ENCODE results near the gene SURF4.

DNA sequence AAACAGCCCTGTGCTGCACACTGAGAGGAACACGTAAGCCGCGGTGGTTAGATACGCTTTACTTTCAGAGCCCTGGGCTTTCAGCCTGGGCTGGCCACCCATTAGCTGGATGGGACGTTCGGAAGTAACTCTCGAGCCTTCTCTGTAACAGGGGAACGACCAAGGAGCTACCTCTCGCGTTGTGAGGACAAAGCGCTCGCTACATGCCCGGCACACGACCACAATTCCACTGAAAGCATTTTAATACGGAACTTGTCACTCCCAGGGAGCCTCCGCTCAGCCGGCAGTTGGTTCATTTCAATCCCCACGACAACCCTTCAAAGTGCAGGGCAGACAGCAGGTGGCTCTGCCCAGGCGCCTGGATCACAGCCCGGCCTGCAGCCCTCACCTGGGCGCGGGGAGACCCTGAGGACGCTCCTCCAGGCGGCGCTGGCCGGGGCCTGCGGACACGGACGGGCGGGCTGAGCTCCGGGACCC, 19.9 kb downstream of the SURF4 start:
- TF ChIP-seq, protein P1, sequence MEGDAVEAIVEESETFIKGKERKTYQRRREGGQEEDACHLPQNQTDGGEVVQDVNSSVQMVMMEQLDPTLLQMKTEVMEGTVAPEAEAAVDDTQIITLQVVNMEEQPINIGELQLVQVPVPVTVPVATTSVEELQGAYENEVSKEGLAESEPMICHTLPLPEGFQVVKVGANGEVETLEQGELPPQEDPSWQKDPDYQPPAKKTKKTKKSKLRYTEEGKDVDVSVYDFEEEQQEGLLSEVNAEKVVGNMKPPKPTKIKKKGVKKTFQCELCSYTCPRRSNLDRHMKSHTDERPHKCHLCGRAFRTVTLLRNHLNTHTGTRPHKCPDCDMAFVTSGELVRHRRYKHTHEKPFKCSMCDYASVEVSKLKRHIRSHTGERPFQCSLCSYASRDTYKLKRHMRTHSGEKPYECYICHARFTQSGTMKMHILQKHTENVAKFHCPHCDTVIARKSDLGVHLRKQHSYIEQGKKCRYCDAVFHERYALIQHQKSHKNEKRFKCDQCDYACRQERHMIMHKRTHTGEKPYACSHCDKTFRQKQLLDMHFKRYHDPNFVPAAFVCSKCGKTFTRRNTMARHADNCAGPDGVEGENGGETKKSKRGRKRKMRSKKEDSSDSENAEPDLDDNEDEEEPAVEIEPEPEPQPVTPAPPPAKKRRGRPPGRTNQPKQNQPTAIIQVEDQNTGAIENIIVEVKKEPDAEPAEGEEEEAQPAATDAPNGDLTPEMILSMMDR (IDR thresholded peaks at IDR 0.05): no peak
- TF ChIP-seq POLR2A (IDR thresholded peaks at IDR 0.05): no peak
